Measurements from ENCODE around the gene NRN1L.

- no peak for TF ChIP-seq CTCF (IDR thresholded peaks at IDR 0.05)
- TF ChIP-seq POLR2A (IDR thresholded peaks at IDR 0.05): no peak
Observed at GRCh38 chr16:67933805-67934204, 49.1 kb downstream of the NRN1L start.
